Retina (tissue), 1 donor: ENCODE measurements around the gene MTMR3.
"Not testable (repeated sequence)": the region's sequence is repeated elsewhere in the genome, so short reads cannot be mapped to it uniquely, and the experiment has no call there.

Experiments used
- DNase-seq: peaks from one replicate; pipeline ENCODE4 v3.0.0-alpha.2; 2016

Gene MTMR3

GRCh38 chr22:29972121-29972520 is 89.1 kb downstream of the MTMR3 start:
- DNase-seq: no peak

- no peak for DNase-seq
Measured at GRCh38 chr22:29973269-29973668, 90.3 kb downstream of the MTMR3 start.

DNA sequence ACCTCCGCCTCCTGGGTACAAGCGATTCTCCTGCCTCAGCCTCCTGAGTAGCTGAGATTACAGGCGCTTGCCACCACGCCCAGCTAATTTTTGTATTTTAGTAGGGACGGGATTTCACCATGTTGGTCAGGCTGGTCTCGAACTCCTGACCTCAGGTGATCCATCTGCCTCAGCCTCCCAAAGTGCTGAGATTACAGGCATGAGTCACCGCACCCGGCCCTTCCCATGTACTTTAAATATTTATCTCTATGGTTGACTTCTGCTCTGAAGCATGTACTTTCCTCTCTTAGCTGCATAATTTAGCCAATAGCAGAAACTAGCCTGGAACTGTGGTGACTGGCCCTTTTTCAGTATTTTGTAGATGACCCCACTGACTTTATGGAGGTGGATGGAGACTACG is 90.7 kb downstream of the MTMR3 start:
- not testable (repeated sequence) for DNase-seq

- DNase-seq: no peak
Measured at GRCh38 chr22:29975494-29975893, 92.5 kb downstream of the MTMR3 start.

- no peak for DNase-seq
Measured at GRCh38 chr22:29977107-29977506, 94.1 kb downstream of the MTMR3 start.

DNA sequence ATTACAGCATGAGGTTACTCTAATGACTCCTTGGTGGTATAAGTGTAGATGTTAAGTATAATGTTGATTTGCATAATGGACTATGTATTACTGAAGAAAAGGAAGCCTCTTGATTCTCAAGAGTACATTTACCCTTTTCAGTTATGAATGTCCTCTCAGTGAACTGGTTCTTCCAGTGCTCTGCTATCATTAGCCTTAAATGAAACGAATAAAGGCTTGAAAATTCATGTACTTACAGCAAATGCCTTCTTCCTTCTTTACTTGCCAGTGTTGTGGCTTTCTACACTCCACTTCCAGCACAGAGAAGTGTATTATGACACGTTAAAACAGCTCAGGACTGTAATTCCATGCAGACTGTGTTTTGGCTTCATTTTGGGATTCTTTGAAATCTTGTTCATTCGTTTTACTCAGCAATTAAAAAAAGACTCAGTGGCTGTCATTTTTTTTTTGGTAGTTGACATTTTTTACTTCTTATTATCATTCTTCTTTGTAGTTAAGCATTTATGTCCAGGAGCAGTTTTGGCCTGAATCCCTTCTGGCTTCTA is 96.9 kb downstream of the MTMR3 start:
- DNase-seq: no peak

DNA sequence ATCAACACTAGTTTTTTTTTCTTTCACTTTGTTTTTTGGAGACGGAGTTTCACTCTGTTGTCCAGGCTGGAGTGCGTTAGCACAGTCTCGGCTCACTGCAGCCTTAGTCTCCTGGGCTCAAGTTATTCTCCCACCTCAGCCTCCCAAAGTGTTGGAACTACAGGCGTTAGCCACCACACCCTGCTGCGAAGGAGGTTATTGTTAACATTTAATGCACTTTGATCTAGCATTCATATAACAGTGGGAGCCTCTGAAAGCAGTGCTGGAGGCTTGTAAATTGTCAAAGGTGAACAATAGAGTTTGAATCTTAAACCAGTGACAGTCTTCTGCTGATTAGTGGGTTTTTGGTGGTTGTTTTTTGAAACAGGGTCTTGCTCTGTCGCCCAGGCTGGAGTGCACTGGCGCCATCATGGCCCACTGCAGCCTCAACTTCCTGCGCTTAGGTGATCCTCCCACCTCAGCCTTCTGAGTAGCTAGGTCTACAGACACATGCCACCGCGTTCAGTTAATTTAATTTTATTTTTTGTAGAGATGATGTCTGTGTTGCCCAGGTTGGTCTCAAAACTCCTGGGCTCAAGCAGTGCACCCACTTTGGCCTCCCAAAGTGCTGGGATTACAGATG is 100.4 kb downstream of the MTMR3 start:
- no peak for DNase-seq

- DNase-seq: no peak
Measured at GRCh38 chr22:29985912-29986311, 102.9 kb downstream of the MTMR3 start.

DNA sequence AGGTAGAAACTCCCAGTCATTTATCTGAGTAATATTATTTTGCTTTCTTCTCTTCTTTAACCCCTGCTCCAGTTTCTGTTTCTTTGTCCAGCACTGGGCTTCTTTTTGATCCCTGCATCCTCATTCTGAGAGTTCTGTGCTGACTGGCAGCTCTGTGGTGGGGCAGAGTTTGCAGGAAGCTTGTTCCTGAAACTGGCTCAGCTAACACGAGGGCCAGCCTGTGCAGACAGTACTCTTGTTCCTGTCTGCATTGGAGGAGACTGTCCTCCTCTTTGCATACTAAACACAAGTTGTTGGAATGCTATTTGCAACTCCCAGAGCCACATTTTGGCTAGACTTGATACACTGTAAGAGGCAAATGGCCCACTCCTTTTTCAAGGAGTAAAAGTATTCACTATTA is 104.2 kb downstream of the MTMR3 start:
- DNase-seq: no peak

DNA sequence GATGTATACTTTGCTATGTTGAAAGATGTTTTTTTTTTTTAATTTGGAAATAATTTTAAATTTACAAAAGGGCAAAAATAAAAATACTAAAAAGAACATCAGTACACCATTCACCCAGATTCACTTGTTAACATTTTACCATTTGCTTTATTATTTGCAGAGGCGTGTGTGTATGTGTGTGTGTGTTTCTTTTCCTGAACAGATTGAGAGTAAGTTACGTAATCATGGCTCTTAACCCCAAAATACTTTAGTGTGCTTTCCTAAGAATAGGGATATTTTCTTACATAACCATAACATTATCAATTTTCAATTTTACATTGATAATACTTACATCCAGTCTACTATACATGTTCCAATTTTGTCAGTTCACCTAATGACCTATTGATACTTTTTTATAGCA is 105.7 kb downstream of the MTMR3 start:
- no peak for DNase-seq

DNA sequence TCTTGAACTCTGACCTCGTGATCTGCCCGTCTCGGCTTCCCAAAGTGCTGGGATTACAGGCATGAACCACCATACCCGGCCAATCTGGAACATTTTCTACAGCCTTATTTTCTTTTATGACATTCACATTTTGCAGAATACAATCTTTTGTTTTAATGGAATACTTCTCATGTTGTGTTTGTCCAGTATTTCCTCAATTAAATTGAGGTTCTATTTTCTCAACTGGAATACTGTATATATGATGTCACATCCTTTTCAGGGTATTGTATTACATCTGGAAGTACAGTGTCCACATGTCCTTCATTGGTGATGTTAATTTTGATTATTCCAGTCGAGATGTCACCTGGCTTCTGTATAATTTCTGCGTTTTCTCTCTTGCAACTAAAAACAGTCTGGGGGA is 106.5 kb downstream of the MTMR3 start:
- no peak for DNase-seq

DNA sequence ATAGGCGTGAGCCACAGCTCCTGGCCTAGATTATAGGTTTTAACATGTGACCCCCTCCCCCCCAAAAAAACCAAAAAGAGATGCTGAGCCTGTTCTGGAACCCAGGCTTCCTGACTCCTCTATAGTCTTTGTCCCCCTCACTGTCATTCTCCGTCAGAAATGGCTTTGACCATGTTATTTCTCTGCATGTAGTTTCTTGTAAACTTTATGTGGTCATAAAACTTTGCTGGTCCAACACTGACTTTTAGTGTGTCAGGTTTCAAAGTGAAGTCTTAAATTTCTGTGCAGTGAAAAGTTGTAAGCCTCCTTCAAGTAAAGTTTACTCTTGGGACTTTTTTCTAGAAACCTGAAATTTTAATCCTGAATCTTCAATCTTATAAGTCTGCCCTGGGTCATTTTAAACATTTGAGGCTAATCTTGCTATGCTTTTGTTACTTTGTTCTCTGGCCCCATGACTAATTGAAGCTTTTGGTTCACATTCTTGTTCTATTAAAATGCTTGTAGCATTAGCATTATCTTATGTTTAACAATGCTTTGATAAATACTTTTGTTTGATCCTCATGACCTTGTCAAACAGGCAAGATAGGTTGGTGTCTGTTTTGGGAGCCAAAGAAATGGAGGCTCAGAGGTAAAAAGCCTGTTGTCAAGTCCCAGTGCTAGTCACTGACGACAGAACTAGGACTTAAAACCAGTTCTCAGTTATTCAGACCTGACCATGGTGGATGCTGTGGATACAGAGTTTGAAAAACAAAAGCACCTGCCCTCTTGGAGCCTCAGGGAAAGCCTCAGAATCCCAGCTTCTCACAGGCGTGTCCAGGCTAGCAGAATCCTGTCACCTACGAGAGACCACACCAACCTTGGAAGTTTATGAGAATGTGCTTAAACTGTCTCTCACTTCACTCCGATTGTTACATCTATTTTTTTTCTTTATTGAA is 109.6 kb downstream of the MTMR3 start:
- no peak for DNase-seq

GRCh38 chr22:29994027-29994715 is 111.2 kb downstream of the MTMR3 start:
- DNase-seq: no peak

DNA sequence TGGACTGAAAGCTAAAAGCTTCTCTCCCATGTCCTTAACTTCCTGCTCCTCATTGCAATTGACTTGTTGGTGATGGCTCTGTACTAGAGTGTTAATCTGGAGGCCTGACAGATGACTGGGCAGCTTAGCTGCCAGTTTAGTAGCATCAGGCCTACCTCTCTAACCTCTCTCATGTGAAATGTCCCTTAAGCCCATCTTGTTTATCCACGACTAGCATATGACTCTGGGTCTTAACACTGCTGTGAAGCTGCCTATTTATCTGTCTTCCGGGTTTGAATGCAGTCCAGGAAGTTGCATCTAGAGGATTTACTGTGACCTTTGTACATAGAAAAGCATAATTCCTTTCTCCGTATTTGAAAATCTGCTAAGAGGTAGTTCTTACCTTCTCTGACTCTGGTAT is 112.0 kb downstream of the MTMR3 start:
- no peak for DNase-seq

DNA sequence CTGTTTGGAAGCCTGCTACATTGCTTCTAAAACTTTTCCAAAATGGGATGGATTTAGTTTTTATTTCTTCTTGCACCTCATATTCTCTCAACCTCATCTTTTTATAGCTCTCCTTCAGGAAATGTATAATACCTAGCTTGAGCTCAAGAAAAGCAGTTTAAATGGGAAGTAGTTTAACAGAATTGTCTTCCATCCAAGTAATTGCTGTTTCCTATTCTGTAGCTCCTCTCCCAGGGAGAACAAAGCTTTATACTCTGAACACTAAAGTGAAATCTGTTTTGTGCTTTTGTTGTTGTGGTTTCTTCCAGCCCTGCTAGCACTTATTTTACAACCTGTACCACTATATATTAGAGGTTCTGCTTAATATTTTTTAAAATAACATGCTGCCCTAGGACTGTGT is 114.1 kb downstream of the MTMR3 start:
- DNase-seq: no peak

- no peak for DNase-seq
Measured at GRCh38 chr22:29997516-29997915, 114.5 kb downstream of the MTMR3 start.

- DNase-seq: no peak
Measured at GRCh38 chr22:29998627-29999384, 115.8 kb downstream of the MTMR3 start.

DNA sequence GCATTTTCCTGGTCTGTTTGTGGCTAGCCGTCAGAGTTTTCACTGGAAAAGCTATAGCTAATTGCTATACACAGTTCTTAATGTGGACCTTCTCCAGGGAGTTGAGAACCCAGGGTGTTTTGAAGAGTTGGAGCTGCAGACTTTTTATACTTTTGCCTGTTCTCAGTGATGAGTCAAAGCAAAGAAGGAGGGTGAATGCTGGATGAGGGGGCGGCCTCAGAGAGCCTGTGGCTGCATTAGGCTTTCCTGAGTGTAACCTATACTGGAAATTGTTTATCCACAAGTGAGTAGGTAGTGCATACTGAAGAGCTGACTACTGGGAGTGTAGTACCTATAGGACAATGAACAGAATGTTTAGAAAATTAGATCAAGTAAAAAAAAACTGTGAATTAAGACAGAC is 117.6 kb downstream of the MTMR3 start:
- DNase-seq: no peak

- DNase-seq: no peak
Measured at GRCh38 chr22:30001459-30001858, 118.5 kb downstream of the MTMR3 start.

- no peak for DNase-seq
Measured at GRCh38 chr22:30002861-30003486, 120.0 kb downstream of the MTMR3 start.

- DNase-seq: no peak
Measured at GRCh38 chr22:30004101-30004500, 121.1 kb downstream of the MTMR3 start.

DNA sequence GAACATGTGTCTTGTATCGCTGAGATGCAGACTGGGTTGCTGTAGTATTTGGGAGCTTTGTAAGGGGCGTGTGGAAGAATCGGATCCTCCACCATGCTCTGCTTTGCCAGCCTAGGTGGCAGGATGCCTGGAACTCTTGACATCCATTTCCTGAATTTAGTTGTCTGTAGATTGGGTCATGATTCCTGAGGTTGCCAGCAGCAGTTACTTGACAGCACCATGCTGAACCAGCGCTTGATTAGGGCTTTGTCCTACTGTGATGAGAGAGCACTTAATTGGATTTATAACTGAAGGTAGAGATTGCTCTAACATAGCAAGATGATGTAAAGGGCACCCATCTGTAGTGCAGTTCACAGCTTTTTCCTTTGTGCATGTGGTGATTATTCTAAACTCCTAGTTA is 121.7 kb downstream of the MTMR3 start:
- DNase-seq: peak; percentile 18
